Measurements from ENCODE around the gene LRBA. TPM values are rescaled to one million over a fixed set of nuclear protein-coding genes. Genes with fewer than 3 reads are reported as not detected.

LRBA gene
- total RNA-seq, 1 experiment from 2014 or later, result 11.2 TPM

DNA sequence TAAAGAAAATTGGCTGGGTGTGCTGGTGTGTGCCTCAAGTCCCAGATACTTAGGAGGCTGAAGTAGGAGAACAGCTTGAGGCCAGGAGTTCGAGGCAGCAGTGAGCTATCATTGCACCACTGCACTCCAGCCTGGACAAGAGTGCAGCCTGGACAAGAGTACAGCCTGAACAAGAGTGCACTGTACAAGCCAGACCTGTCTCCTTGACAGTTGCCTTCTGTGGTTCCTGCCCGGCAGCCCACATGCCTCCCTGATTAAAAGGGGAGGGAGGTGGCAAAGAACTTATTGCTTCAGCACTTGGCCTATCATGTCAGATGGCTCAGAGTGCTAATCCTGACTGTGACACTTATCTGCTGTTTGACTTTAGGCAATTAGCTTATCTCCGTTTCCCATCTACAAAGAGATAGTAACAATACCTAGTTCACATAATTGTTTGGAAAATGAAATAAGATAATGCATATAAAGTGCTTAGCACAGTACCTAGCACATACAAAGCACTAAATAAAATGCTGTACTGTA is 687.8 kb downstream of the LRBA start:
- no peak for DNase-seq (ENCODE audit: low read depth)

DNA sequence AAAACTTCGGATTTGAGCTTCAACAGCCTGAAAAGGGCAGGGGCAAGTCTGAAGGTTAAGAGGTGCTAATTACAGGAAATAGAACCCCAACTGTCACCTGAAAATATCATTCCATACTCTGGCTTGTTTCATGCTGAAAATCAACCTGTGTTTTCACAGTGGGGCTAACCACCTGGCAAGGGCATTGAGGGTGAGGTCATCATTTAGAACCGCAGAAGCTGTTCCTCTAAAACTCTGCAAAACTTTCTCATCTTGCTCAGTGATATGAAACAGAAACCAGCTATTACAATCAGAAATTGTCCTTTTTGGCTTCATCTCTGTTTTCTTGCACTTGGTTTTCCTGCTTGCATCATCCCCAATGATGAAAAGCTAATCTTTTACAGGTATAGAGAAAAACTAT is 689.2 kb downstream of the LRBA start:
- no peak for DNase-seq (ENCODE audit: low read depth)

DNA sequence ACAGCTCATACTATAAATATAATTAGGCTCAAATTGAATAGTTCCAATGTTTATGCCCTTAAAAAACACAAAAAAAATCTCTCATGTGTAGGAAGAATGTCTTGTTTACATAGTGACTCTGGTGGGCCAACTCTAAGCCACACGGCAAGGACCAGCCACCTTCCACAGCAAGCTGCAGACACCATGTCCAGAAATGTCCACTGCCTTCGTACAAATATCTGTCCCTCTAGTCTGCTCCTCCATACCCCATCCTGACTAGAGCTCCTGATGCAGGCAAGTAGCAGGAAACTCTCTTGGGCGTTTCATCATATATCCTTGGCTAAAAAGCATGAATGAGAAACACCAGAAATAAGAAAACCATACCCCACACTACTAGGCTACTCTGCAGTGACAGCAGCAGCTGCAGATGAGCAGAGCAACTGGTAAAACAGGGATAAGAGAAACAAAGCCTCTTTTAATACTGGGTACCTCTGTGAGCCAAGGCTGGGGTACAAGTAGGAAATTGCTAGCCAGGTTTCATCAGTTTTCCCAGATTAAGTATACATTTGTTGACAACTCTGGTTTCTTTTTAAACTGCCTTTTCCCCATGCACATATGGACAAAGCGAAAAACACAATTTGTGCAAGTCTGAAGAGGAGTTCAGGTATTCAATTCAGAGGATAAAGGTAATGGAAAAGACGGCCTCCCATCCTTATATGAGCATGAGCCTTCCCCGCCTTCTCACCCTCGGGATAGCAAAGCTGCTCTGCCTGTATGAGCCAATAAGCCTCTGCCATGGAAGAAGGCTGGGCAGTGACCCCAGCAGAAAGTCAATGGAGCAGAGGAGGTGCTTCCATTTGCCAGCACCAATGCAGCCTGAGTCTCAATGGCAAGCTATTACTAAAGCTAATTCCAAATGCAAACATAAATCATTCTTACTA is 691.4 kb downstream of the LRBA start:
- no peak for DNase-seq (ENCODE audit: low read depth)

DNA sequence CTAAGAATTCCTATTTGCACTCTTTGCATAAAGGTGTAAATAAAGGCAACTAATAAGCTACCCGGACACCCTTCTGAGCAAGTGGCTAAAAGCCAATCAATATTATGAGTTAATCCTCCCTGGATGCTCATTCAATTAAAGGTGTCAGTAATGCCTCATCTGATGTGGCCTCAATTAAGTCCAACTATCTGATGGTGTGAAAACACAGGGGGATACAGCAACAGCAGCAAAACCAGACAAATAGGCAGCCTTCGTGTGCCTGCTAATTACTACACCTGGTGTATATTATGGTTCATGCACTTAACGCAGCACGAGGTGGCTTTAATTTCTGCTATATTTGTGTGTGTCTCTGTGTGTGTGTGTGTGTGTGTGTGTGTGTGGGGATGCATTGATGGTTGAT is 692.4 kb downstream of the LRBA start:
- DNase-seq (ENCODE audit: low read depth), result no peak

DNA sequence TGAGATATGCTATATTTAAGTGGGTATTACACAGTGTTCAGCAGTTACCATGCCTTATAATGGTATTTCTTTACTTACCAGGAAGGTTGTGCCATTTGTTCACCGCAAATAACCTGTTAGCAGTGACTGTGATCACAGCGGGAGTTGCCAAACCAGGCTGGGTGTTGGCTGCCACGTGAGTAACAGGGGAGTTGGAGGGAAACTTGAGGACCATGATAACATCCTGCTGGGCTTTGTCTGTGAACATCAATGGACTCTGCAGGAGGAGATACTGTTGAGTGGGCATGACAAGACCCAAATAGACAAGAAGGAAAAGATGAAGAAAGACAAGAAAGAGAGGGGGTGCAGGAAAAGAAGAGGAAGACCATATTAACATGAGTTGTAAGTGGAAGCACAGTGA is 694.0 kb downstream of the LRBA start:
- DNase-seq (ENCODE audit: low read depth), result no peak

DNA sequence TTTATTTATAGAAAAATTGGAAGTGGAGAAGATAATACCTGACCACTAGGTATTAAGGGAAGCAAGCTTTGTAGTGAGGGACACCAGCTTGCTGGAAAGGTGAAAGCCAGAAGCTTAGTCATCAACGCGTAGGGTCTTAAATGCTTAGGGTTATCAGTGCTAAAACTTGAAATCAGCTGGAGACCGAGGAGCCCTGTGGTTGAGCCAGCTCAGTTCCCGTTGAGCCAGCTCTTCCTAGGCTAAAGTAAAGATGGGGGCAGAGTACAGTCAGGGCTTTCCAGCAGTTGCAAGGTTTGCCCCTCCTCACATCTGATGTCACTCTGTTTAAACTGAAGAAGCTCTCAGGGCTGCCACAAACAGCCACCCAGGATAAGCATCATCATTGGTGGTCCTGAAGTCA is 696.1 kb downstream of the LRBA start:
- no peak for DNase-seq (ENCODE audit: low read depth)

DNA sequence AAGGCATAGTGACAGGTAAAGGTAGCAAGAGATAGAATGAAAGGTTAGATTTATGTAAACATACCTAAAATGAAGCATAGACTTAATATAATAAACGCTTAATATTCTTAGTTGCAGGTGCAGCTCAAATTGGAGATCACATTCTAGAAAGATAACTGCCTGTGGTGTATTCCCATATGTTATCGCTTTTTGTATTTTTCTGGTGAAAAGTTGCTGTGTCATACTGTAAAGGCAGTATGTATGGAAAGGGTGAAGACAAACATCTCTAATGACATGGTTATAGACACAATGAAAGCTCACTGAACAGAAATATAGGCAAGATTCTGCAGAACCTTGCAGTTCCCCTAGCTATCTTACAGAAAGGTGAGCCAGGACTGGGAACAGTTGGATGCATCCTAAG is 696.6 kb downstream of the LRBA start:
- DNase-seq (ENCODE audit: low read depth), result no peak

DNA sequence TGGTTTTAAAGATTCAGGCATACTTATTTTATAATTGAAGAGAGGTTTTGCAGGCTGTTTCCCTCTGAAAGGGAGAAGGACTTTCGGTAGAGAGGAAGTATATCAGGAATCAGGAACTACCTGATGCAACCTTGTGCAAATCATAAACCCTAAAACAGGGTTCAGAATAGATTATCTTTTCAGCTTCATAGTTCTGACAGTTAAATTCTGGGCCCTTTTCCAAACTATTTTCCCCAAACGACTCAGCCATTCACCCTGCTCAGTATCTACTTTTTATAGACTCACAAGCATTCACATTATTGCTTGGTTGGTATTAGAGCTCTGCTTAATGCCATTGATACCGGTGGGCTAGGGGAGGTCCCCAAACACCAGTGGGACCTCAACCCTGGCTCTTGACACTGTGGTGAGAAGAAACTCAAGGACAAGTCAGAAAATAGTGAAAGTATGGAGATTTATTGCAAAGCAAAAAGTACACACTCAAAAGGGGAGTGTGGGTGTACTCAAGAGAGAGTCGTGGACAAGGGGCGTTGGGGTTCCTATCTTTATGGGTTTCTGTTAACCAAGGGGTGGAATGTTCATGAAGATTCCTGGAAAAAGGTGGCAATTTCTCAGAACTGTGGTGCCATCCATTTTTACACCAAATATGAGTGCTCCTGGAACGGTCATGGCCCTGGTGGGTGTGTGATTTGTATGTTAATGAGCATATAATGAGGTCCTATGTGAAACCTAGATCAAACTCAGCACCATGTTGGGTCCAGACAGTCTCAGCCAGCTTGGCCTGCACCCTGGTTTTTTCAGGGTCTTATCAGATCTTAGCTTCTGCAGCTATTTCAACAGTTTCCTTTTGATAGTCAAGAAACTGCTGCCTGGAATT is 698.5 kb downstream of the LRBA start:
- no peak for DNase-seq (ENCODE audit: low read depth)

DNA sequence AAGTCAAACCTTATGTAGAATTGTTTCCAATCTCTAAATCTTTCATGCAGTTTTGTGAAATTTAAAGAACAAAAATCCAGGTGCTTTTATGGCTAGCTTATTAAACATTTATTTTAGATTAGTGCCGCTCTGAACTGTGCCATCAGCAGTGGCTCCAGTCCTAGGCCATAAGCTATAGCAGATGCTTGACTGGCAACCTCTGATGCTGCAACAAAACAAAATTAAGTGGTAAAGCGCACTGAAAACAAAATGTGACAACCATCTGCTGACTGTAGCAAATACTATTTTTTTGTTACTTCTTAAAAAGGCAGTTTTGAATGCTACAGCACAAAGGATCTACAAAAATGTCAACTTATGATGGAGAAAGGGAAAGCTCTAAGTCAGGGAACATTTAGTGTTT is 699.4 kb downstream of the LRBA start:
- DNase-seq (ENCODE audit: low read depth), result no peak

DNA sequence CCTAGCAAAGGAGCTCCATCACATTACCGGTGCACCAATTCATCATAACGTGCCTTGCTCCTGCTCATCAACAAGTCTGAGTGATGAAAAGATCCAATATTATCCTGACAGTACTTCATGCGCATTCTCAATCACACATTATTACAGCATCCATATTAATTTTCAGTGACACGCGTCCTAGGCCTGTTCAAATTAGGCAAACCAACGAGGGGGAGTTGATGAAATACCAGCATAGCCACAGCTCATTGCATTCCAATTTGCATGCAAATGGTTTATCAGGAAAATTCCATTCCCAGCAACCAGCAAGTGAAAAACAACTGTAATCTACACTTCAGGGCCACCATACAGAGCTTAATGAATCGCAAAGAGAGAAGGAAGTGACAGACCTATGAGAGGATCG is 699.9 kb downstream of the LRBA start:
- DNase-seq (ENCODE audit: low read depth), result no peak

DNA sequence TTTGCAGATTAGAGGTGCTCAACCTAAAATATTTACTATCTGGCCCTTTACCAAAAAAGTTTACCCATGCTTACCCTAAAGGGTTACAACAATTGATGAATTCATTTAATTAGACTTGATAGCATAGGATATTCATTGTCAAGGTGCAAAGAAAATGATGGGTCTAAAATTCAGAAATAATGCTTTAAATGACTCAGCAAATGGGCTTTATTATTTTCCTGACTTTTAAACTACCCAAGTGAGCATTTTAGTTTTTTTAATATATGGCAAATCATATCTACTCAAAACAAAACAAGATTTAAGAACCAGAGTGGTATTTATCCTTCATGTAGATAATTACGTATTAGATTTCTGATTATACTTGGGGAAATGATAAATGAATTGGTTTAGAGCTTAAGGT is 701.1 kb downstream of the LRBA start:
- no peak for DNase-seq (ENCODE audit: low read depth)

DNA sequence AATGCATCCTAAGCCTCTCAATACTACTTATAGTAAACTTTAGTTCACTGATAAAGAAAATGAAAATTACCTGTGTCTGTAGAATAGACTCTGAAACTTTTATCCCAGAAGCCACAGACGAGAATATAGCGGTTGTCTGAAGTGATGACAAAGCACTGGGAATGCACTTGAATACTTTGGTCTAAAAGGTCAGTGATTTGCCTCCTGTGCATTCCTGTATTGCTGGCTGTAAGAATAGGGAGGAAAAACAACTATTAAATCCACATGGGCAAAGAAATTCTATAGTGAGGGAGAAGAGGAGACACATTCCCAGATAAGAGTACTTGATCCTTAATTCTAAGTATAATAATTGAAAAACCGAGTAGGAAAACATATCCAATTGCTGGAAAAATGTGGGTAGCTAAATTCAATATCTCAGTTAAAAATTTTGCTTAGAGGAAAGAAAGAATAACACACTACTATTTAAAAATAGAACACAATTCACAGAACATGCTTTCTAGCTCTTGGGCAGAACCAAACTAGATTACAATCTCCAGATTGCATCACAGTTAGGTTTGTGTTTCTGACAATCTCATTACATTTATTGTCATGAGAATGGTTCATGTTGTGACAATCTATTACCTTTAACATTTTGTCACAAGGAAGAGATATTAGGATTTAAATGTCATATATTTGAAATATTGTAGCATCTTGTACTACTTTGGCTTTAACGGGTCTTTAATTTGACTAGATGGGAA is 704.8 kb downstream of the LRBA start:
- peak; percentile 6 for DNase-seq (ENCODE audit: low read depth)

DNA sequence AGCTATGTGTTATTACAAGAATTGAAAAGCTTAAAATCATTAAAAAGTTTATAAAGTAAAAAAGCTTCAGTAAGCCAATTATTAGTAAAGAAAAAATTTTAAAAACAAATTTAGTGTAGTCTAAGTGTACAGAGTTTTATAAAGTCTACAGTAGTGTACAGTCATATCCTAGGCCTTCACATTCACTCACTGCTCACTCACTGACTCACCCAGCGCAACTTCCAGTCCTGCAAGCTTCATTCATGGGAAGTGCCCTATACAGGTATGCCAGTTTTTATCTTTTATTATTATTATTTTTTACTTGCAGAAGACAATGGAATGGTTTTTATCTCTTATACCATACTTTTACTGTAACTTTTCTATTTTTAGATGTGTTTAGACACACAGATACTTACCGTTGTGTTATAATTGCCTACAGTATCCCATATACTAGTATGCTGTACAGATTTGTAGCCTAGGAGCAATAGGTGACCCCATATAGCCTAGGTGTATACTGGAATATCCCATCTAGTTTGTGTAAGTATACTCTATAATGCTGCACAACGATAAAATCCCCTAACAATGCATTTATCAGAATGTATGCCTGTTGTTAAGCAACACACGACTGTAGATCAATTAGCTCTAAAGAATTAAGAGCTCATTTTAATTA is 706.1 kb downstream of the LRBA start:
- DNase-seq (ENCODE audit: low read depth), result peak; percentile 46

DNA sequence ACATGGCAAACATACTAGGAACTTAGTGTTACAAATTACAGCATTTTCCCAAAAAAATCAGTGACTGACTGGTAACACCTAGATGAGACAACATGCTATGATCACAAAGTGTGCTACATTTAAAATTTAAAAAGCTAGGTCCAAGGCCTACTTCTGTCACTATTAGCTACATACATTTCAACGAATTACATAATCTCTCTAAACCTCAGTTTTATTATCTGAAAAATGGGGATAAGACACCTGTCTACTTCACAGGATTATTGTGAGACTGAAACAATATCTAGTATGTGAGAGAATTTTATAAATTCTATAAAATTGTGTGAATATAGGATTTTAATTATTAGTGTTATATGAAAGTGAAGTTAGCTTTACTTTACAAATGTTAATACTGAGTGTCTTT is 708.4 kb downstream of the LRBA start:
- no peak for DNase-seq (ENCODE audit: low read depth)

DNA sequence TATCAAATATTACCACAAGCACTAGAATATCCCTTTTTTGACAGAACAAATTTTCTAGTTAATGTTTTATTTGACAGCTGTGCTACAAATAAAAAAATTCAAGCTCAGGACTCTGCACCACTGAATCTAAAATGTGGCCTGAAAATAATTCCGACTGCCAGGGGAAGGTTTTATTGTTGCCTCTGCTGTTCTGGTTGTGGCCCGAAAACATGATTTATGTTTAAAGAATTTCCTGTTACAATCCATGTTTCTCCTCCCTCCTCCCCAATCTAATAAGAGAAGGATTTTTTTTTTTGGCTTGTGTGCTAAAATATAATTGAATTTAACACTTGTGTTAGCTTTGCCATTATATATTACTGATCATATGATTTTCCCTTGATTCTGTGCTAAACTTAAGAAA is 709.1 kb downstream of the LRBA start:
- peak; percentile 25 for DNase-seq (ENCODE audit: low read depth)

DNA sequence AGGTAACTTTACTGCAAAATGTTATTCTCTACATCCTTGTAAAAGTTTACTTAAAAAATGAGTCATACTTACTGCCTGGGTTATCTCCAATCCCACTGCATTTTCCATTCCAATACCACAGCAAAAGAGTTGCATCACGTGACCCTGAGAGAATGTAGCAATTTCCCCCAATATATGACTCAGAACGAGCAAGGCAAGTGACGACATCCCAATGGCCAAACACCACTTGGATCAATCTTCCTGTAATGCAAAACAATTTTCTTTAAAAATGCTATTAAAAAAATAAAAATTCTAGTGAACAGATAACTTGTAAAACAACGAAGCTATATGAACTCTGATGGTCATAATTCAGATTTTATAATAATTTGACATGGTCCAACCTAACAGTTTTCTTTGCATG is 712.5 kb downstream of the LRBA start:
- peak; percentile 66 for DNase-seq (ENCODE audit: low read depth)

DNA sequence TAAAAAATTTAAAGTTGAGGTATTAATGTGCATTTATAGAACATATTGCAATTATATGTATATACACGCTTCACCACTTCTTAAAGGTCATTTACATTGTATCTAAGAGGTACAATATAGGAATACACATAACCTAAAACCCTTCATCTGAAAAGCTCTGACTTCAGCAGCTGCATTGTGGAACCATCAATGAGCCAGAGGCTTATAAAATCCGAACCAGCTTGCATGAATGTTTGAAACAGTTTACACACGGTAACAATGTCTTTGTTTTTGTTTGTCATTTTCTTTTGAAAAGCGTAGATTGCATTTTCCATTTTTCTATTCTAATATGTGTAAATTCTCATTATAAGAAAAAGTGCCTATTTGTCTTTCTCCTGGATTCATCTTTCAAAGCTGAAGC is 715.3 kb downstream of the LRBA start:
- DNase-seq (ENCODE audit: low read depth), result no peak

DNA sequence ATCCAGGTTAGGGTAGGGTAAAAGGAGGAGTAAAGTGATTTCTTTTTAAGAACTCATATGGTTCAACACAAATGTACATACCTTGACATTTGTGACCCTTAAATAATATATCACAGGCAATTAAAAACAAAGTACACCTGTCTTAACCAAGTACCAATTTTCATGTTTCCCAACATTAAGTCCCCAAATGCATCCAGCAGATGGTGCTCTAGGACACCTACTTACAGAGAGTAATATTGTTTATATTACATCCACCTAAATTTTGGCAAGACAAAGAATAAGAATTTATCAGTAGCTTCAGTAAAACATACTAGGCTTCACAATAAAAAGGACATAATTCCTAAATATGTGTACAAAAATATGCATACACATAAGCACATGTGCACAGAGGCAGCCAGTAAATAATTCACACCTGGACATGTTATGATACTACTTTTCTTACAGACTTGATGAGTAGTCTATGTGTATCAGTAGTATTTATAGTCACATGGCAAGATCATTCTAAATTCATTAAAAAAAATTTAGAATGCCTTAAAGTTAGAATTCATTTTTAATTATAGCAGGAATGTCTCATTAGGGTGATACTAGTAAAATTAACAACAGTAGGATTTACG is 717.1 kb downstream of the LRBA start:
- peak; percentile 17 for DNase-seq (ENCODE audit: low read depth)

DNA sequence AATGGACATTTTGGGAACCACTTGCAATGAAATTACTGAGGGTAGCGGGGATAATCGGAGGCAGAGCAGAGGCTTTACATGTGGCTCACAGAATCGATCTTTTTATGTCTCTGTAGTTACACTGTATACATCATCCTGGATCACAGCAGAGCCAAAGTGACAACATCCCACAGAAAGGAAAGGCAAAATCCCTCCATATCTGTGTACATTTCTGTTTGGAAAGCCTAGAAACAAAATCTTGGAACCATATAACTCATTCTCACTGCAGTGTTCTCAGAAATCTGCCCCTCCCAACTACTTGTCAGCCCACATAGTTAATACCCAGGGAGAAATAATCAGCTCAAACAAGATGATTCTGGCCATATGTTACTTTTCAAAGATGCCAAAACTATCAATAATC is 725.2 kb downstream of the LRBA start:
- no peak for DNase-seq (ENCODE audit: low read depth)

DNA sequence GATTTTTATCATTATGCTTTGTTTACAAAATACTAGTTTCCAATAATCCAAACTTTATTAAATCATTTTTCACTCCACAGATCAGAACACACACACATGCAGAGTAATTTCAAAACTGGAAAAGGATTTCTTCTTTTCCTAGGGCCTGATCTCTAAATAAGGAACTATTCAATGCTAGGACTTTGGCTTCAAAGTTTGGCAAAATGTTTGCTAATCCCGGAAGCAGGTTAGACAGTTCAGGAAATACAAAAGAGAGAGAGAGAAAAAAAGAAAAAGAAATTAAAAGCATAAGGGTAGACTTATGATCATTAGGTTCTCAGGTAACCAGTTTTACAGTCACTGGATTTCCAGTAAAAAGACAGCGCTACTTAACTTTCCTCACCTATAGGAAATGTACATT is 725.9 kb downstream of the LRBA start:
- no peak for DNase-seq (ENCODE audit: low read depth)

DNA sequence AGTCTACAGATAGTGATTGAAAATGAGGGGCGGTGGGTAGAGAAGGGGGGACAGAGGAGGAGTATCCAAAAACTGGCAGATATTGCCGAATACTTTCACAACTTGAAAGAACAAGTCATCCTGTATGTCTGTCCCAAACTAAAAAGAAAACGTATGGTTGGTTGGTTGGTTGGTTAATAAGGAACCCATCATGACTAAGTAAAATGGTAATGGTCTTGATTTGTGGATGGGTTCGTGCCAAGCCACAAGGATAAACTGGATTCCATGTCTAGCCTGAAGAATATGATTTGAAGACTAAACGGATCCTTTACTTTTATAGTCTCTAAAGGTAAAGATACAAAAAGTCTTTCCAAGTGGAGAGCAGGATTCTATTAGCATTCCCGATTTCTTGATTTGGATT is 728.4 kb downstream of the LRBA start:
- no peak for DNase-seq (ENCODE audit: low read depth)

Measured in Daoy (cell line).